ENCODE results near the gene BCAP29. TPM values are rescaled to one million over a fixed set of nuclear protein-coding genes. Genes with fewer than 3 reads are reported as not detected.

Gene BCAP29
- total and polyA plus RNA-seq, 9 of the 15 experiments (the other 6 are each of a cell fraction or from before 2014, with no cell fraction given): 63.4 to 137 (median 79.7) TPM

DNA sequence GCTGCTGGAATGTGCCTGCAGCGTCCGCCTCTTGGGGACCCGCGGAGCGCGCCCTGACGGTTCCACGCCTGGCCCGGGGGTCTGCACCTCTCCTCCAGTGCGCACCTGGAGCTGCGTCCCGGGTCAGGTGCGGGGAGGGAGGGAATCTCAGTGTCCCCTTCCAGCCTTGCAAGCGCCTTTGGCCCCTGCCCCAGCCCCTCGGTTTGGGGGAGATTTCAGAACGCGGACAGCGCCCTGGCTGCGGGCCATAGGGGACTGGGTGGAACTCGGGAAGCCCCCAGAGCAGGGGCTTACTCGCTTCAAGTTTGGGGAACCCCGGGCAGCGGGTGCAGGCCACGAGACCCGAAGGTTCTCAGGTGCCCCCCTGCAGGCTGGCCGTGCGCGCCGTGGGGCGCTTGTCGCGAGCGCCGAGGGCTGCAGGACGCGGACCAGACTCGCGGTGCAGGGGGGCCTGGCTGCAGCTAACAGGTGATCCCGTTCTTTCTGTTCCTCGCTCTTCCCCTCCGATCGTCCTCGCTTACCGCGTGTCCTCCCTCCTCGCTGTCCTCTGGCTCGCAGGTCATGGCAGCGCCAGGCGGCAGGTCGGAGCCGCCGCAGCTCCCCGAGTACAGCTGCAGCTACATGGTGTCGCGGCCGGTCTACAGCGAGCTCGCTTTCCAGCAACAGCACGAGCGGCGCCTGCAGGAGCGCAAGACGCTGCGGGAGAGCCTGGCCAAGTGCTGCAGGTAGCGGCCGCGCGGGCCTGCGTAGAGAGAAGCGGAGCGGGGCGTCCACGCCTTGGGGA is 81.2 kb downstream of the BCAP29 start:
- Histone ChIP-seq H3K4me1 (replicated peaks in 1 of 2; ENCODE audit: control insufficient read depth in 2 of 2, insufficient read depth in 2 of 2, low read length in 2 of 2) (peaks cover 12% of the 10 kb centered on the region in 2 experiments; a peak in 4 of 5 replicates), H3K27me3 (ENCODE audit: control insufficient read depth in 2 of 2, insufficient read depth in 2 of 2, low read length in 2 of 2) (no peaks in the 10 kb centered on the region), H4K20me1 (replicated peaks; ENCODE audit: control insufficient read depth, insufficient read depth, low read length) (no peaks in the 10 kb centered on the region), H3K9me1 (ENCODE audit: control insufficient read depth, insufficient read depth, low read length) (no peaks in the 10 kb centered on the region), H3K9me3 (replicated peaks; ENCODE audit: control insufficient read depth, insufficient read depth, low read depth, low read length) (no peaks in the 10 kb centered on the region), H2AFZ (ENCODE audit: low read depth, low read length) (no peak overlapping the region), H3K9ac (ENCODE audit: insufficient read depth in 1 of 2, low read depth in 2 of 2, low read length in 2 of 2) (no peak overlapping the region), H3K36me3 (ENCODE audit: control insufficient read depth, insufficient read depth, low read length) (no peaks in the 10 kb centered on the region), H3K4me2 (ENCODE audit: insufficient read depth, low read length) (no peak overlapping the region), H3K79me2 (ENCODE audit: control insufficient read depth, insufficient read depth, low read length) (no peaks in the 10 kb centered on the region), H3K27ac (ENCODE audit: extremely low read depth, low read depth, low read length) (no peak overlapping the region), H3K4me3 (no peak overlapping the region)
- WGBS (ENCODE audit: insufficient coverage, low coverage, missing lambda C conversion rate): 85% methylated on average over 46 of the region's 73 CpGs
- no peak for DNase-seq (ENCODE audit: extremely low read depth in 1 of 4, low spot score in 3 of 4)
- in situ Hi-C loops (cut with MboI): no loop called here
- intact Hi-C loops (cut with micrococcal nuclease): no loop called here
- CTCF ChIA-PET (ENCODE audit: low intra/inter-chr PET ratio): no interaction called here
- FAIRE-seq: no peak
- no peak for ATAC-seq
- BruUV-seq (replicated peaks): no TSS peak
- POLR2A ChIA-PET: no interaction called here
- TF ChIP-seq ZNF512 (tag; IDR thresholded peaks at IDR 0.05) (no peak), ZZZ3 (IDR thresholded peaks at IDR 0.05) (no peak), ZBTB33 (CRISPR knock-in tag; IDR thresholded peaks at IDR 0.05) (peak; percentile 90), IFI16 (CRISPR knock-in tag; IDR thresholded peaks at IDR 0.05) (no peak), BACH1 (tag; IDR thresholded peaks at IDR 0.05) (no peak), NR4A1 (CRISPR knock-in tag; IDR thresholded peaks at IDR 0.05) (no peak), NR4A1 (tag; IDR thresholded peaks at IDR 0.05) (no peak), PHF8 (IDR thresholded peaks at IDR 0.05; ENCODE audit: borderline replicate concordance, low read length) (0 out of 2 replicates have a peak, but pooled peaks have one; percentile 9), CEBPG (CRISPR knock-in tag; IDR thresholded peaks at IDR 0.05) (no peak), CEBPG (tag; conservative IDR thresholded peaks at IDR 0.05 in 1 of 2, IDR thresholded peaks at IDR 0.05 in 1 of 2) (no peak)
